GM19467 (cell line): Measurements from ENCODE around the gene DEK.
"Not testable (repeated sequence)": the region's sequence is repeated elsewhere in the genome, so short reads cannot be mapped to it uniquely, and the experiment has no call there.

Experiments used
- ATAC-seq: cut with Tn5 transposase; IDR thresholded peaks from one replicate; pipeline ENCODE4 v1.9.1; 2021; ENCODE audit warnings: mild to moderate bottlenecking, moderate library complexity; ENCODE audit not compliant: unreplicated experiment

DEK gene

GRCh38 chr6:18207949-18208348 lies 56.4 kb downstream of the DEK start:
- no peak for ATAC-seq

DNA sequence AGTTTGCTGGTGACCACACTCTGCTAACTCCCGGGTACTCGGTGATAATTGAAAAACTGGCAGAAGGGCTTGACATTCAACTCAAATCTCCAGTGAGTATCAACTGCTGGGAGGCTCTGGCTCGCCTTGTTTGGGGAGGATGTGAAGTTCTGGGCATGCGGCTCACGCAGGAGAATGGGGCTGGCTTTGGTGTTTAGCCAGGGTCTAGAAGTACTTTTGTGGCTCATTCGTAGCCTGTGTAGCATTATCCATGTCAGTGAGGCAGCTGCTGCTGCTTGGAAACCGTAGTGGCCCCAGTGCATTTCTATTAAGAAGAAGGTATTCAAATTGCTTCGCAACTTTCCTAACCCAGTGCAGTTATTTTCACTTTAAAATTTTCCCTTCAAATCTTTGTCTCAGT lies 56.9 kb downstream of the DEK start:
- no peak for ATAC-seq

DNA sequence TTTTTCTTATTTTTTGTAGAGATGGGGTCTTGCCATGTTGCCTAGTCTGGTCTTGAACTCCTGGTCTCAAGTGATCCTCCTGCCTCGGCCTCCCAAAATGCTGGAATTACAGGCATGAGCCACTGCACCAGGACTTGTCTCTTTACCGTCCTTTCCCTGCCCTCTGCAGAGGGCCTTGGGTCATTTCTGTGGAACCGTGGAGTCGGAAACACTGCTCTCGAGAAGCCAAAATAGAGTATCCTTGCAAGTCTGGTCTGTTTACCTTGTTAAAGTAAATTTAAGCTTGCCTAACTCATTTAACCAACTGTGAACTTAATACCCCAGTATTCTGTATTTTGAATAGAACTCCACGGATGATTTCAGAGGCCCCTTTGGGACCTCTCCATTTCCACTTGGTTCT lies 57.7 kb downstream of the DEK start:
- no peak for ATAC-seq

- no peak for ATAC-seq
Observed at GRCh38 chr6:18204691-18205090, 59.6 kb downstream of the DEK start.

- ATAC-seq: no peak
Observed at GRCh38 chr6:18203786-18204185, 60.5 kb downstream of the DEK start.

DNA sequence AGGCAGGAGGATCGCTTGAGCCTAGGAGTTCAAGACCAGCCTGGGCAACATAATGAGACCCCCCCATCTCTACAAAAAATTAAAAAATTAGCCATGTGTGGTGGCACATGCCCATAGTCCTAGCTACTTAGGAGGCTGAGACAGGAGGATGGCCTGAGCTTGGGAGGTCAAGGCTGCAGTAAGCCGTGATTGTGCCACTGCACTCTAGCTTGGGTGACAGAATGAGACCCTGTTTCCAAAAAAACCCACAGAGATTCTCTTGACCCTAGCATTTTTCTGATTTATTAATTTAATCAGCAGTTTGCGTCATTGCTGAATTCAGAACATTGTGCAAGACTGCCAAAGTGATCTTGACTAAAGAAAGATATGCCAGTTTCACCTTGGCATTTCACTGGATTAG lies 72.3 kb downstream of the DEK start:
- no peak for ATAC-seq

DNA sequence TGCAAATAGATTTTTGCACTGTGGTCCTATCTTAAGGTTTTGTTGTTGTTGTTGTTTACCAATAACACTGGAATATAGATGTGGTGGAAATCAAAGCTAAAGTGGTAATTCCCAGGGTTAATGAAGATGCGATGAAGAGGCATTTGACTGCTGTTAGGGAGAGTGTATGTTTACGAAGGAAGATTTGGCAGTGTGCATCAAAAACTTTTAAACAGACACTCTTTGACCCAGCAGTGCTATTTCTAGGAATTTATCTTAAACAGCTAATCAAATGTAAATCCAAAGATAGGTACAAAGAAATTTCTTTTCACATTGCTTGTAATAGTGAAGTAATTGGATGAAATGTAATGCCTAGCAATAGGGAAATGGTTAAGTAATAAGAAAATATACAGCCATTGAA lies 75.1 kb downstream of the DEK start:
- no peak for ATAC-seq

GRCh38 chr6:18187701-18188100 lies 76.6 kb downstream of the DEK start:
- ATAC-seq: no peak

DNA sequence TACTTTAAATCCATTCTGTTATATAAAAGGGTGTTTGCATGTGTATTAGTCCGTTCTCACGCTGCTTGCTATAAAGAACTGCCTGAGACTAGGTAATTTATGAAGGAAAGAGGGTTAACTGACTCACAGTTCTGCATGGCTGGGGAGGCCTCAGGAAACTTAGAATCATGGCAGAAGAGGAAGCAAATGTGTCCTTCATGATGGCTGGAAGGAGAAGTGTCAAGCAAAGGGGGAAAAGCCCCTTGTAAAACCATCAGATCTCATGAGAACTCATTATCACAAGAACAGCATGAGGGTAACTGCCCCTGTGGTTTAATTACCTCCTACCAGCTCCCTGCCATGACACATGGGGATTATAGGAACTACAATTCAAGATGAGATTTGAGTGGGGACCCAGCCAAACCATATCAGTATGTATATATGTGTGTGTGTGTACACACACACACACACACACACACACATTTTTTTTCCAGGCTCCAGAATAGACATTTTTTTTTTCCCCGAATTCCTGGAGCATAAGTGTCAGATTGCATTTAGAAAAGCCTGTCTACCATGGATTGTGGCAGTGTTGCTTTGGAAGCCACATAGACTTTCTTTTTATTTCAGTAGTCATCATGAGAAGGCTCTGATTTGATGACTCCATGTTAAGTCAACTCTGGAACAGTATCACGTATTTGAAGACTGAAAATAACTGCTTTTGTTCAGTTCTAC lies 77.6 kb downstream of the DEK start:
- no peak for ATAC-seq

DNA sequence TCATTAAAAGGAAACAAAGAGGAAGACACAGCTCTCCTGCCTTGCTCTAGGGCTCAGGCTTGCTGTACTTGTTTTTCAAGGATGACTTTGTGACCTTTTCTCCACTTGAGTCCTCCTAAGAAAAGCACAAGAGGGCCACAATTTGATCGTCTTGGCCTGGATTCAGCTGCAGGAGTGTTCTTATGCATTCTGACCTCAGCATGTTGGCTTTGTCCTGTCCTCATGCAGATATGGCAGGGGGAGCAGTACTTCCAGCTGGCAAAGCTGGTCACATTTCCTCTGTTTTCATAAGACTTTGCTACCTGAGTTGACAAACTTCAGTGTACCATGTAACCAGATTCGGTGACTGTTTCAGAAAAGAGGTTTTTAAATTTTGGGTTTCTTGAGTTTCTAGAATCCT lies 78.3 kb downstream of the DEK start:
- ATAC-seq: no peak

- ATAC-seq: no peak
Observed at GRCh38 chr6:18185624-18186023, 78.7 kb downstream of the DEK start.

- ATAC-seq: no peak
Observed at GRCh38 chr6:18183766-18184165, 80.6 kb downstream of the DEK start.

GRCh38 chr6:18182568-18182967 lies 81.8 kb downstream of the DEK start:
- ATAC-seq: no peak

- ATAC-seq: no peak
Observed at GRCh38 chr6:18179770-18180356, 84.5 kb downstream of the DEK start.

- no peak for ATAC-seq
Observed at GRCh38 chr6:18178960-18179615, 85.2 kb downstream of the DEK start.

- ATAC-seq: no peak
Observed at GRCh38 chr6:18177286-18177965, 86.9 kb downstream of the DEK start.

DNA sequence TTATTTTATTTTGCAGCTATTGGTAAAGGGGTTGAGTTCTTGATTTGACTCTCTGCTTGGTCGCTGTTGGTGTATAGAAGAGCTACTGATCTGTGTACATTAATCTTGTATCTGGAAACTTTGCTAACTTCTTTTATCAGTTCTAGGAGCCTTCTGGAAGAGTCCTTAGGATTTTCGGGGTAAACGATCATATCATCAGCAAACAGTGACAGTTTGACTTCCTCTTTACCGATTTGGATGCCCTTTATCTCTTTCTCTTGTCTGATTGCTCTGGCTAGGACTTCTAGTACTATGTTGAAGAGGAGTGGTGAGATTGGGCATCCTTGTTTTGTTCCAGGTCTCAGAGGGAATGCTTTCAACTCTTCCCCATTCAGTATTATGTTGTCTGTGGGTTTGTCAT lies 88.1 kb downstream of the DEK start:
- ATAC-seq: not testable (repeated sequence)
